Neural cell (in vitro differentiated cells): ENCODE results near the gene PAIP1. TPM values are rescaled to one million over a fixed set of nuclear protein-coding genes. Genes with fewer than 3 reads are reported as not detected.

Experiments used
- H2AFZ ChIP-seq: fragments of 200-600, 300-800 bp; sonication (generic), shearing (Covaris generic); 2 replicates; pipeline ENCODE4 v1.6.0; 2014; ENCODE audit warnings: low read depth, mild to moderate bottlenecking, antibody characterized with exemption, low read length, moderate library complexity
- H3F3A ChIP-seq: fragments of 200-600 bp; shearing (Covaris generic); 2 replicates; pipeline ENCODE4 v1.6.1; 2016; ENCODE audit warnings: mild to moderate bottlenecking, moderate library complexity, mixed read lengths, antibody characterized with exemption, low read length; ENCODE audit not compliant: insufficient read depth, poor library complexity, severe bottlenecking
- H3K27ac ChIP-seq: fragments of 200-600, 300-800 bp; sonication (generic), shearing (Covaris generic); 2 replicates; pipeline ENCODE4 v1.5.1; 2014; ENCODE audit warnings: mild to moderate bottlenecking, low read length, moderate library complexity
- H3K27me3 ChIP-seq: fragments of 300-800, 200-600 bp; sonication (generic), shearing (Covaris generic); 2 replicates; pipeline ENCODE4 v1.6.0; 2014; ENCODE audit warnings: mild to moderate bottlenecking, low read depth, low read length, moderate library complexity; ENCODE audit not compliant: insufficient read depth
- H3K36me3 ChIP-seq: fragments of 300-800, 200-600 bp; sonication (generic), shearing (Covaris generic); 2 replicates; pipeline ENCODE4 v1.5.1; 2014; ENCODE audit warnings: mild to moderate bottlenecking, antibody characterized with exemption, low read length, moderate library complexity; ENCODE audit not compliant: insufficient read depth
- H3K4me2 ChIP-seq: fragments of 300-800, 200-600 bp; sonication (generic), shearing (Covaris generic); 2 replicates; pipeline ENCODE4 v1.6.0; 2014; ENCODE audit warnings: mild to moderate bottlenecking, low read length
- H3K4me3 ChIP-seq: fragments of 300-800, 200-600 bp; sonication (generic), shearing (Covaris generic); 2 replicates; pipeline ENCODE4 v1.5.1; 2014; ENCODE audit warnings: mild to moderate bottlenecking, low read length, moderate library complexity
- H3K79me2 ChIP-seq: fragments of 200-600 bp; shearing (Covaris generic); replicated peaks from 2 replicates; pipeline ENCODE4 v1.6.0; 2014; ENCODE audit warnings: mild to moderate bottlenecking, low read length, moderate library complexity; ENCODE audit not compliant: insufficient read depth
- H3K9ac ChIP-seq: fragments of 300-800, 200-600 bp; sonication (generic), shearing (Covaris generic); 2 replicates; pipeline ENCODE4 v1.6.1; 2016; ENCODE audit warnings: mild to moderate bottlenecking, low read length, mixed read lengths
- H3K9me2 ChIP-seq: fragments of 200-600 bp; shearing (Covaris generic); 2 replicates; pipeline ENCODE4 v1.6.1; 2016; ENCODE audit warnings: mild to moderate bottlenecking, low read length, mixed read lengths; ENCODE audit not compliant: insufficient read depth
- H3K9me3 ChIP-seq: fragments of 200-600, 300-800 bp; sonication (generic), shearing (Covaris generic); 2 replicates; pipeline ENCODE4 v1.6.1; 2016; ENCODE audit warnings: mild to moderate bottlenecking, mixed run types, low read length, moderate library complexity, mixed read lengths
- H4K20me1 ChIP-seq: fragments of 200-600 bp; shearing (Covaris generic); 2 replicates; pipeline ENCODE4 v1.6.1; 2016; ENCODE audit warnings: mild to moderate bottlenecking, mixed run types; ENCODE audit not compliant: insufficient read depth
- EP300 ChIP-seq: fragments of 450-650 bp; conservative IDR thresholded peaks from 2 replicates; pipeline ENCODE4 v1.6.1; 2014; ENCODE audit warnings: antibody characterized with exemption, mild to moderate bottlenecking, moderate library complexity; ENCODE audit not compliant: poor library complexity, severe bottlenecking
- EZH2 ChIP-seq: fragments of 200-600, 300-800 bp; shearing (Covaris generic), sonication (generic); IDR thresholded peaks from 2 replicates; pipeline ENCODE4 v1.6.1; 2014; ENCODE audit warnings: antibody characterized with exemption, low read length, borderline replicate concordance, mild to moderate bottlenecking; ENCODE audit not compliant: insufficient read depth, poor library complexity, severe bottlenecking
- MXI1 ChIP-seq: fragments of 450-650 bp; conservative IDR thresholded peaks from 2 replicates; pipeline ENCODE4 v1.6.1; 2014; ENCODE audit warnings: antibody characterized with exemption, mild to moderate bottlenecking; ENCODE audit not compliant: poor library complexity, severe bottlenecking
- POLR2AphosphoS5 ChIP-seq: IDR thresholded peaks from 2 replicates; pipeline ENCODE4 v1.6.1; 2012
- RAD21 ChIP-seq: fragments of 450-650 bp; conservative IDR thresholded peaks from 2 replicates; pipeline ENCODE4 v1.6.1; 2014; ENCODE audit warnings: antibody characterized with exemption, mild to moderate bottlenecking, moderate library complexity
- REST ChIP-seq: IDR thresholded peaks from 2 replicates; pipeline ENCODE4 v1.6.1; 2012; ENCODE audit warnings: borderline replicate concordance
- SMC3 ChIP-seq: fragments of 450-650 bp; conservative IDR thresholded peaks from 2 replicates; pipeline ENCODE4 v1.6.1; 2014; ENCODE audit warnings: antibody characterized with exemption, mild to moderate bottlenecking, moderate library complexity; ENCODE audit not compliant: poor library complexity
- TAF1 ChIP-seq: IDR thresholded peaks from 2 replicates; pipeline ENCODE4 v1.6.1; 2012; ENCODE audit warnings: low read depth
- polyA plus RNA-seq: library from polyadenylated mRNA; depleted of rRNA; stranded (reverse); fragments of >200 nt; gene quantifications from 2 replicates; pipeline ENCODE4 v1.2.3, GENCODE V29; 2014
- TF ChIP-seq, protein P1 (sequence below): fragments of 450-650 bp; IDR thresholded peaks from 2 replicates; pipeline ENCODE4 v1.5.1; 2014; ENCODE audit warnings: antibody characterized with exemption, mild to moderate bottlenecking, moderate library complexity; ENCODE audit not compliant: poor library complexity, severe bottlenecking

Gene PAIP1
- polyA plus RNA-seq, 1 donor from 2014 or later, result 276 TPM

DNA sequence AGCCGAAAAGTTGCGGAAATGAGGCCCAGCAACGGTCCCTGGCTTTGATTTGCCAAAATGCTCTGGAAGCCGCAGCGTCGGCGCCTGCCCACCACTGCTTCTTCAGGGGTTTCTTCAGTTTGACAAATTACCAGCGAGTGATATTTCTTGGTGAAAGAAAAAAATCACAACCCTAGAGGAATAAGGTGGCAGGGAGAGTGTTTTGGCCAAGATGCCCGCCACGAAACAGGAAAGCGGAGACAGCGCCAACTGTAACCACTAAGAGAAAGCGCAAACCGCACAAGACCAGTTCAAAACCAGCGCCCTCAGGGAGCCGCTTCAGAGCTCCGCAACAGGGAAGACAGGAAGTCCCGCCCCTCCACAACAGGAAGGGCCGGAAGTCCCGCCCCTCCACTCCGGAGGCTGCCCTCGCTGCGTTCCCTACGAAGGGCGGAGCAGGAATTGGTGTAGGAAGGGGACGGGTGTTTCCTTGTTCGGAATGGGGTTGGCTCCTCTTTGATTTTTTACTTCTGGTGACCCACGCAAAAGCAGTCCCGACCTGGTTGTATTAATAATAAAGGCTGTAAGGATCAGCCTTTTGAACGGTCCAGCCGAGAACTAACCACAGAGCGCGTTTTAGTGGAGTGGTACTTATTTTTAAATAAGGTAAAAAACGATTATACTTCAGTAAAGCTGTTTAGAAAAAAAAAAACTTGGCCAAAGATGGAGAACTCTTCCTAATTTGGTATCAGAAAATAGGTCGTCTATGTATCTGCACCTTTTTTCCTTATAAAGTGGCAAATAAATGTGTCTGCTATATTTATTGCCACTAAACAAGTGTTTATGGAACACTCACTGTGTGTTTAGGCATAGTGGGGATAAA, 41.8 kb downstream of the PAIP1 start, which contains the start of gene C5orf34:
C5orf34 (minus strand) TSS at position 333 of the 862 bp plus-strand sequence. CDS start 5,809 bp downstream, outside the sequence.
- H2AFZ ChIP-seq, result peak within 1 kb of the TSS; percentile 46
- TF ChIP-seq EZH2, result no peak
- TF ChIP-seq, protein P1, sequence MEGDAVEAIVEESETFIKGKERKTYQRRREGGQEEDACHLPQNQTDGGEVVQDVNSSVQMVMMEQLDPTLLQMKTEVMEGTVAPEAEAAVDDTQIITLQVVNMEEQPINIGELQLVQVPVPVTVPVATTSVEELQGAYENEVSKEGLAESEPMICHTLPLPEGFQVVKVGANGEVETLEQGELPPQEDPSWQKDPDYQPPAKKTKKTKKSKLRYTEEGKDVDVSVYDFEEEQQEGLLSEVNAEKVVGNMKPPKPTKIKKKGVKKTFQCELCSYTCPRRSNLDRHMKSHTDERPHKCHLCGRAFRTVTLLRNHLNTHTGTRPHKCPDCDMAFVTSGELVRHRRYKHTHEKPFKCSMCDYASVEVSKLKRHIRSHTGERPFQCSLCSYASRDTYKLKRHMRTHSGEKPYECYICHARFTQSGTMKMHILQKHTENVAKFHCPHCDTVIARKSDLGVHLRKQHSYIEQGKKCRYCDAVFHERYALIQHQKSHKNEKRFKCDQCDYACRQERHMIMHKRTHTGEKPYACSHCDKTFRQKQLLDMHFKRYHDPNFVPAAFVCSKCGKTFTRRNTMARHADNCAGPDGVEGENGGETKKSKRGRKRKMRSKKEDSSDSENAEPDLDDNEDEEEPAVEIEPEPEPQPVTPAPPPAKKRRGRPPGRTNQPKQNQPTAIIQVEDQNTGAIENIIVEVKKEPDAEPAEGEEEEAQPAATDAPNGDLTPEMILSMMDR, result peak; percentile 53
- TF ChIP-seq SMC3, result no peak
- TF ChIP-seq MXI1, result peak; percentile 98
- TF ChIP-seq RAD21, result peak; percentile 15
- peak; percentile 46 for TF ChIP-seq REST
- peak; percentile 66 for TF ChIP-seq TAF1
- TF ChIP-seq POLR2AphosphoS5, result peak; percentile 85
- peak; percentile 12 for TF ChIP-seq EP300
- no peaks in the 10 kb centered on the region for H4K20me1 ChIP-seq
- peaks cover 6% of the 10 kb centered on the region for H3K79me2 ChIP-seq
- H3K27ac ChIP-seq, result peak within 1 kb of the TSS; percentile 84
- H3K36me3 ChIP-seq, result no peaks in the 10 kb centered on the region
- H3K27me3 ChIP-seq, result no peaks in the 10 kb centered on the region
- no peaks in the 10 kb centered on the region for H3K9me3 ChIP-seq
- no peaks in the 10 kb centered on the region for H3F3A ChIP-seq
- H3K9ac ChIP-seq, result peak within 1 kb of the TSS; percentile 69
- H3K4me3 ChIP-seq, result peak within 1 kb of the TSS; percentile 72
- peak within 1 kb of the TSS; percentile 95 for H3K4me2 ChIP-seq
- no peaks in the 10 kb centered on the region for H3K9me2 ChIP-seq

GRCh38 chr5:43514471-43514815, 42.4 kb downstream of the PAIP1 start:
- H3K27me3 ChIP-seq, result no peaks in the 10 kb centered on the region
- no peaks in the 10 kb centered on the region for H3K9me2 ChIP-seq
- peak overlapping the region; percentile 69 for H3K9ac ChIP-seq
- H4K20me1 ChIP-seq, result no peaks in the 10 kb centered on the region
- H3K79me2 ChIP-seq, result peaks cover 6% of the 10 kb centered on the region
- peak overlapping the region; percentile 46 for H2AFZ ChIP-seq
- peak overlapping the region; percentile 63 for H3K4me2 ChIP-seq
- no peaks in the 10 kb centered on the region for H3F3A ChIP-seq
- no peaks in the 10 kb centered on the region for H3K9me3 ChIP-seq
- H3K27ac ChIP-seq, result peak overlapping the region; percentile 84
- TF ChIP-seq SMC3, result no peak
- TF ChIP-seq MXI1, result no peak
- TF ChIP-seq EP300, result no peak
- no peak for TF ChIP-seq EZH2
- TF ChIP-seq TAF1, result no peak
- no peak for TF ChIP-seq POLR2AphosphoS5
- TF ChIP-seq, protein P1, result no peak
- TF ChIP-seq REST, result no peak
- no peak for TF ChIP-seq RAD21
- peak overlapping the region; percentile 72 for H3K4me3 ChIP-seq
- no peaks in the 10 kb centered on the region for H3K36me3 ChIP-seq
